CD4-positive, alpha-beta T cell treated with Interleukin-12 subunit alpha and Interleukin-12 subunit beta, for 1 hour (primary cell): ENCODE measurements around the gene IKZF2.

ENCODE experiments used
- DNase-seq: peaks from one replicate; pipeline ENCODE4 v3.0.0-alpha.2; 2020

IKZF2 gene

DNA sequence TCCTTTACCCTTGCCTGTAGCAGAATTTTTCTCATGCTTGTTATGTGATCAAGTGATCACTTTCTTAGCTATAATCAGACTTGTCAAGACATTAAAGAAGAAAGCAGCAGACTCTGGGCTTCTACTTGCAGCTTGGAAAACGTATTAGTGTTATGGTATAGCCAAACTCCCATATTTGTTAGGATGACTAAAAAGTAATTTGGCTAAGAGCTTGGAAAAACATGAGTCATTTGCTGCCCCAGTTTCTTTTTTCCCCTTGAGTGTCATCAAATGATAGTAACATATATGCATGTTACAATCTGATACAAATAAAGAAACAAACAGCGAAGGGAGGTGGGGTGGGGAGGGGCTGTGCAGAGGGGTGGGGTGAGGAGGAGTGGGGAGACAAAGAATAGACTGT lies 155.5 kb downstream of the IKZF2 start:
- no peak for DNase-seq

GRCh38 chr2:212994976-212995375 lies 156.4 kb downstream of the IKZF2 start:
- DNase-seq = no peak

- no peak for DNase-seq
These were observed 160.3 kb downstream of the IKZF2 start for GRCh38 chr2:212991120-212991519.

GRCh38 chr2:212990697-212991096 lies 160.7 kb downstream of the IKZF2 start:
- DNase-seq = no peak

GRCh38 chr2:212987492-212987891 lies 163.9 kb downstream of the IKZF2 start:
- no peak for DNase-seq

- DNase-seq = no peak
These were observed 167.3 kb downstream of the IKZF2 start for GRCh38 chr2:212984129-212984528.

- peak; percentile 17 for DNase-seq
These were observed 171.6 kb downstream of the IKZF2 start for GRCh38 chr2:212979799-212980198.

DNA sequence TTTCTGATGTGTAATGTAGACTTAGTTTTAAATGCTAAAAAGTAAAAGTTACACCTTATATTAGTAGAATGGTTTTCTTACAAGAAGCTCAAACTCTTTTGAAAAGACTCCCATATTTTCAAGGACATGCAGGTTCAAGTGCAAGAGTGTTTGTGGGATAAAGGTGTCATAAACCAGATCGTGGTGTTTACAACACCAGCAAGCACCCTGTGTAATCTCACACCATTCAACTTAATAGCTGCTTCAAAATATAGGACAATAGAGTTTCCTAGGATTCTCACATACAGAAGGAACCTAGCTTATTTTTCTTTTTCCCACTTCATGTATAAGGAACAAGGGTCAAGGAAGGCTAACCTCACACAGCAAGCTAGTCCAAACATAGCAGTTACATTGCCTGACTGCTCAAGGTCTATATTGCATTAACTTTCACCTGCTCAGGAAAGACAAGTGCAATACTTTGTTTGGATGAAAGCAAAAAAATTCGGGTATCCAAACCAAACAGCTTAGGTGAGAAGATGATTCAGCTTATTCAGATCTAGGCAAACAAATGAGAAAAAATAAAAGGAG lies 172.3 kb downstream of the IKZF2 start:
- no peak for DNase-seq

DNA sequence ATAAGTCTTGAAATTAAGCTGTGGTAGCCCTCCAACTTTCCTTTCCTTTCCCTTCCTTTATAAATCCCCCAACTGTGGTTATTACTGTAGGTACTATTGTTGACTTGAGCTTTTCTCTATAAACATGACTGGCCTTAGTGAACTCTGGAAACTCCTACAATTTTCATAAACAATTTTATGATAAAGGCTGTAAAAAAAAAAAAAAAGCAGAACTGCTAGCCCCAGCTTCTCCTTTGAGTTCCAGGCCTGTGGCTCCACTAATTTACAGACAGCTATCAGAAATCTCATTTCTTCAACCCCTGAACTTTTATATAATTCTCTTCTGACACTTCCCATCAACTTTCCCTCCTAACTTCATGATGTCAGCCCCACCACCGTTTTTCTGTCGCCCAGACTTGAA lies 174.3 kb downstream of the IKZF2 start:
- no peak for DNase-seq

- no peak for DNase-seq
These were observed 176.1 kb downstream of the IKZF2 start for GRCh38 chr2:212975333-212975732.

DNA sequence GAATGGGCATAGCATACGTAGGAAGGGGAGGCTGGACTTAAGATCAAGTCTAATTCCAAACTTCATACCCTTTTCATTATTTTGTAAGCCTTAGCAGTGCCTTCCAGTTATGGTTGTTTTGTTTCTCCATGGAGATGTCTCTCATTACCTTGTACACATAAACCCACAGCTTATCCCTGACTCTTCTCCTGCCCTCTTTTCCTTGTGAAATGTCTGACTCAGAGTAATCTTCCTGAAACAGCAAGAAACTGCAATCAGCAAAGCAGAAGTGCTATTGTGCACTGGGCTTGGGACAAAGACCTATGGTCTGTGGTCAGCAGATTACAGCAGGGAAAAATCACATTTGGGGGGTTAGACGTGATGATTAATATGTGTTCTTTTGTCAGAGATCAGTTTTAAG lies 176.7 kb downstream of the IKZF2 start:
- no peak for DNase-seq

DNA sequence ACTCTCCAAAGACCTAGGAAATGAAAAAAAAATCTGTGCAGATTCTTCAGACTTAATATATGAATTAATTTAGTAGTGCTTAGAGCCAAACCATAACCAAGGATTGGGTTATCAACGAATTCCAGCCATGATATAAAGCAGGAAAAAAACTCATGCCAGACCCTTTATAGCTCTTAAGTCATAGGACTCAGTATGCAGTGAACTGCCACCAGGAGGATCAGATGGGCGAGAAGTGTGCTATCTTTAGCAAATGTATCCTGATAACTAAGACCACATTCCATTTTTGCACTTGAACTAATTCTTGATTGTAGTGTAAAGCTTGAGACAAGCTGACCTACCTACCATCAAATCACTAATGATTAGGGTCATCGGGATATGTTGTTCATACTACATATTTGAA lies 178.1 kb downstream of the IKZF2 start:
- no peak for DNase-seq

DNA sequence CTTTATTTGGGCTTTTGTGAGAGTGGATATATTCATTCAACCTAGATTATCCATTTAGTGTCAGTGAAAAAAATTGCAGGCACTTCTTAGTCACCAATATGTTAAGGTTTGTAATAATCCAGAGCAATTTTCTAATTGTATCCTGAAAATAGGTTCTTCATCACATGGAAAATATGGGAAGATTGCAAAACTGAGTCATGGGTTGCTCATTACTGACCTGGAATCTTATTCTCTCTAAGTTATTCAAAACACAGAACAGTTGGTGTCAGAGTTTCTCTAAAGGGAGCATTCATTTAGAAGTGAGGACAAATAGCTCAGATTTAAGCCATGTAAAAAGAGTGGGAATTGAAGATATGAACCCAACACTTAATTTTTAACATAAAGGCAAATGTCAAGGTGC lies 181.3 kb downstream of the IKZF2 start:
- DNase-seq = no peak

DNA sequence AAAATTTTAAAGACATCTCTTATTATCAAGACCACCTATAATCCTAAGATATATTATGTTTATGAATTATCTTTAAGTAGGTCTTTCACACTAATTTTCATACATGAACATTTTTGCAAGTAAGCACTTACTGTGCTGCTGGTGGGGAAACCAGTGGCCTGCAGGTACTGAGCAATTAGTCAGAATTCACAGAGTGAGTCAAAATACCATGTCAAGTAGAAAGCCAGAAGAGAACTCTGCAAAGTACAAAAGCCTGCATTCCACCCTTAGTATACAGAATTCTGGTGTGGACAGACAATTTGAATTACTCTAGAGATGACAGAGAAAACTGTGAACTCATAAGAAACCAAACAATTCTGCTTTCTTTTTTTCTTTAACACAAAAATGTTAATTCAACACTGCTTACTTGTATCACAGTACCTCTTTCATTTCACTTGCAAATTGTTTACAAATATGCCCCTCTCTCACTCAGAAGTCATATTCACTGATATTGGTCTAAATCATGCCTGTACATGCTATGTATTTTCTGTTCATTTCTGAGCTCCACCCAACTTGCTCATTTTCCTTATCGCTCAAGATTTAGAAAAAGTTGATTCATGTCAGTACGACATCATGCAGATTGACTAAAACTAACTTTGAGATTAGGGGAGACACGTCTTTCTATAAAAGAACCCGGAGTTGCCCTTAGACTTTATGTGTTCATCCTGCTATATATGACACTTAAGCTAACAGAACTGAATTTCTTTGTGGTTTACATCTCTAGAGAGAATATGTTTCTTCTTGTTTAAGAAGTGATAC lies 182.9 kb downstream of the IKZF2 start:
- no peak for DNase-seq

DNA sequence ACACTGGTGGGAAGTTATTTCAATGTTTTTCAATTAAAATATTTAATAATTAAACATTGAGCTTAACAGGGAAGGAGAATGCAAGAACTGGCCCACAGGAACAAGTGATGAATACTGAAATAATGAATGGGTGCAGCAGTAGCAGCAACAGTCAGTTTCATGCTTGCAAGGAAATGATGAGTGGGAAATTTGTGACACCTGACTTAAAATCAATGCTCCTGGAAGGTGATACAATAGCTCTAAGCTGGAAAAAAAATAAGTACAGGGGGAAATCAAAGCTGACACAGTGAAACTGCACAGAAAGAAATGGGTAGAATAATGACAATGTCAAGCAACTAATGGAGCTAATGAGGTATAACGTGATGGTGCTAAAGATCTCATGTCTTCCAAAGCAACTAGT lies 184.5 kb downstream of the IKZF2 start:
- no peak for DNase-seq

GRCh38 chr2:212962691-212963090 lies 188.7 kb downstream of the IKZF2 start:
- DNase-seq = no peak

- DNase-seq = no peak
These were observed 190.2 kb downstream of the IKZF2 start for GRCh38 chr2:212961255-212961654.

- DNase-seq = no peak
These were observed 191.1 kb downstream of the IKZF2 start for GRCh38 chr2:212960336-212960735.

- no peak for DNase-seq
These were observed 191.8 kb downstream of the IKZF2 start for GRCh38 chr2:212959471-212960117.

DNA sequence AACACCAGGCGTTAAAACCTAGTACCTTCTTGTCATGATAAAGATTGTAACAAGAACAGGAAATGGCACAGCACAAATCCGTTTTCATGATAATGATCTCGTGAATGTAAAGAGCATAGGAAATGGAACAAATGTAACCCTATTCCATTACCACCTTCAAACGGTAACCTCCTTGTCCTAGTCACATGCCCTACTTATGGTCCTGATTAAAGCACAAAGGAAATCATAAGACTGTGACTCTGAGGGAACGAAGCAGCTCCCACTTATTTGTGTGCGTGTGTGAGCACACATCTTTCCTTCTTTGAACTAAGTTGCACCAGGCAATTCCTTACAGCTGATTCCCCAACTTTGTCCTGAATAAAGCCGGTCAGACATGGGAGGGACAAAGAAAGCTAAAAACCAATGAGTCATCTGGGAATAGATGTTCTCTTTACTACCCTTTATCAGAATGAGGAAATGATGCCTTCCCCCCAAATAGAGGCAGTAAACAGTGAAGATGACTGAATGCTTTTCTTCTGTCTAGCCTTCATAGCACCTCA lies 192.6 kb downstream of the IKZF2 start:
- no peak for DNase-seq

DNA sequence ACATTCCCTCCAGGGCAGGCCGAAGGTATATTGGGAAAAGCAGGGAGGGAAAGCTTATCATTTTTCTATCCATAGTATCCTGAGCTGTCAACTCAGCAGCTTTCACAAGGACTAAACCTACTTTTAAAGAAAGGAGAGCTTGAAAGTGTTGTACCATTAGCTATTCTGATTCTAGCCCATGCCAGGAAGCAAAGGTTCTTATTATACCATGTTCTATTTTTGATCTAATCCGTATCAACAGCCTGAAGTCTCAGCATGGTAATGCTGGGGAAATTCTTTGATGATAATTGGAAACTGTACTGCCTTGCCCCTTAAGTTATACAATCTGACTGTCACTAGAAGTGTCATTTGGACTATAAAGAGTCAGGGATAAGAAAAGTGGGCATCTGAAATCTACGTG lies 193.3 kb downstream of the IKZF2 start:
- DNase-seq = no peak

GRCh38 chr2:212957624-212958023 lies 193.8 kb downstream of the IKZF2 start:
- DNase-seq = no peak

GRCh38 chr2:212956665-212957607 lies 194.5 kb downstream of the IKZF2 start:
- DNase-seq = no peak
